ENCODE measurements around the gene RAET1L. TPM values are rescaled to one million over a fixed set of nuclear protein-coding genes. Genes with fewer than 3 reads are reported as not detected.

Gene RAET1L
- total and polyA plus RNA-seq, 7 donors: 0.06 to 0.07 TPM; not detected in 5

DNA sequence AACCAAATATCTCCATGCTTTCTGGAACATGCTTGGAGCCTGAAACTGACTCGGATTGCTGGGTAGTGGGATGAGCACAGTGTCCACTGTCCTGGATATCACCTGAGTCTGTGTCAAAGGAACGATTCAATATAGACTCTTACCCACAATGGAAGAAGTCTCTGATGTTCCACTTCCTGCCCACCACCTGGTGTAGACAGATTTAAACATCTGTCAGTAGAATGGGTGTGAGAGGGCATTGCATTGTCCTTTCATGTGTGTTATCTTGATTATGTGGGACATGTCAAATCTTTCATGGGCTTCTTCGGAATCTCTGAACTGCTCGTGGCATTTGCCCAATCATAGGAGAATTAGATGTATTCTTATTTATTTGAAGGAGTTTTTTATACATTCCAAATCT lies 22.8 kb upstream of the RAET1L start:
- DNase-seq (no peak), ATAC-seq (no peak)
- intact Hi-C loops (cut with DNase I): no loop called here
- Histone ChIP-seq H3K36me3 (ENCODE audit: insufficient read depth in 1 of 2, low read depth in 1 of 2) (no peaks in the 10 kb centered on the region), H3K27ac (no peak overlapping the region), H3K27me3 (ENCODE audit: insufficient read depth in 3 of 3, low read length in 2 of 3) (peaks cover 0 to 12% (median 10%) of the 10 kb centered on the region in 3 donors), H3K4me3 (no peak overlapping the region), H3K4me1 (no peaks in the 10 kb centered on the region), H3K9me3 (no peaks in the 10 kb centered on the region)
- WGBS, 3 donors: 66 to 68% (median 67%) methylated on average over 4 of the region's 4 CpGs
- TF ChIP-seq, protein P1, sequence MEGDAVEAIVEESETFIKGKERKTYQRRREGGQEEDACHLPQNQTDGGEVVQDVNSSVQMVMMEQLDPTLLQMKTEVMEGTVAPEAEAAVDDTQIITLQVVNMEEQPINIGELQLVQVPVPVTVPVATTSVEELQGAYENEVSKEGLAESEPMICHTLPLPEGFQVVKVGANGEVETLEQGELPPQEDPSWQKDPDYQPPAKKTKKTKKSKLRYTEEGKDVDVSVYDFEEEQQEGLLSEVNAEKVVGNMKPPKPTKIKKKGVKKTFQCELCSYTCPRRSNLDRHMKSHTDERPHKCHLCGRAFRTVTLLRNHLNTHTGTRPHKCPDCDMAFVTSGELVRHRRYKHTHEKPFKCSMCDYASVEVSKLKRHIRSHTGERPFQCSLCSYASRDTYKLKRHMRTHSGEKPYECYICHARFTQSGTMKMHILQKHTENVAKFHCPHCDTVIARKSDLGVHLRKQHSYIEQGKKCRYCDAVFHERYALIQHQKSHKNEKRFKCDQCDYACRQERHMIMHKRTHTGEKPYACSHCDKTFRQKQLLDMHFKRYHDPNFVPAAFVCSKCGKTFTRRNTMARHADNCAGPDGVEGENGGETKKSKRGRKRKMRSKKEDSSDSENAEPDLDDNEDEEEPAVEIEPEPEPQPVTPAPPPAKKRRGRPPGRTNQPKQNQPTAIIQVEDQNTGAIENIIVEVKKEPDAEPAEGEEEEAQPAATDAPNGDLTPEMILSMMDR (IDR thresholded peaks at IDR 0.05): no peak

DNA sequence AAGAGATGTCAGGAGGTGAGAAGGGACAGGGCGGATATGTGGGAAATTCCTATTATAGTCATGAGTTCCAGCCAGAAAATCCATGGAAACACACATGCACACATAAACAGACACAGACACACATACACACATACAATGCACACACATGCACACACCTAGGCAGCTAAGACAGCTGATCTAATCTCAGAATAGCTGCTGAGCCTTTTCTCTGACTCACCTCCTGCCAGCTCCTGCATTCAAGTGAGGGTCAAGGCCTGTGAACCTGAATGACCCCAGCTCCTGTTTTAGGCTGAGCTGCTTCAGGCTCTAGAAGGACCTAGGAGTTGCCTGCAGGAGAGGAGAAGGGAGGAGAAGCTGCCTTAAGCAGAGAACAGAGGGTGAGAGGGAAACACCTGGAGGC lies 21.6 kb upstream of the RAET1L start:
- Histone ChIP-seq H3K4me1 (no peaks in the 10 kb centered on the region), H3K27ac (no peak overlapping the region), H3K27me3 (ENCODE audit: insufficient read depth in 3 of 3, low read length in 2 of 3) (peaks cover 0 to under 1% (median 0%) of the 10 kb centered on the region in 3 donors), H3K36me3 (ENCODE audit: insufficient read depth in 1 of 2, low read depth in 1 of 2) (no peaks in the 10 kb centered on the region), H3K9me3 (no peaks in the 10 kb centered on the region), H3K4me3 (no peak overlapping the region)
- ATAC-seq: peak in 1 of 4 donors; percentile 53
- intact Hi-C loops (cut with DNase I): no loop called here
- TF ChIP-seq, protein P1 (IDR thresholded peaks at IDR 0.05): no peak
- no peak for DNase-seq
- 90 to 94% (median 93%) methylated on average over 1 of the region's 1 CpG for WGBS, 3 donors

DNA sequence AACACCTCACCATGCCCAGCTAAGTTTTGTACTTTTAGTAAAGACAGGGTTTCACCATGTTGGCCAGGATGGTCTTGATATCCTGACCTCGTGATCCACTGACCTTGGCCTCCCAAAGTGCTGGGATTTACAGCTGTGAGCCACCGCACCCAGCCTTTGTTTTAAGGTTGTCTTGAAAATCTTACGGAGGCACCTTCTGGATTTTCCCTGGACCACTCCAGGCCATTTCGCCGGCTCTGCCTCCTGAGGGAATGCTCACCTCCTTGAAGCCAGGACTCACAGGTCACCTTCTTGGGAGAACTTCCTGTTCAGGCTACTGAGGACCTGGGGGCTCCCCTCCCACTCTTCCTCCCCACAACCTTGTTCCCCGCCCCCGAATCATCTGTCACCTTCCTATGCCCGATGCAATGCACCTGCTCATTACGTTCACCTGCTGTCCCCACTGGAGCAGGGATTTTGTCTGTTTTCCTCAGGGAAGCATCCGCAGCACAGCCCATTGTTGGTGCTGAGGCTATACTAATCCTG lies 19.4 kb upstream of the RAET1L start:
- DNase-seq: no peak
- Histone ChIP-seq H3K4me1 (no peaks in the 10 kb centered on the region), H3K4me3 (no peak overlapping the region), H3K27me3 (ENCODE audit: insufficient read depth in 3 of 3, low read length in 2 of 3) (peaks cover 0 to 13% (median 3%) of the 10 kb centered on the region in 3 donors), H3K9me3 (no peaks in the 10 kb centered on the region), H3K27ac (no peak overlapping the region), H3K36me3 (ENCODE audit: insufficient read depth in 1 of 2, low read depth in 1 of 2) (no peaks in the 10 kb centered on the region)
- ATAC-seq: no peak
- 88 to 90% (median 89%) methylated on average over 10 of the region's 10 CpGs for WGBS, 3 donors
- intact Hi-C loops (cut with DNase I): no loop called here
- TF ChIP-seq, protein P1 (IDR thresholded peaks at IDR 0.05): no peak

DNA sequence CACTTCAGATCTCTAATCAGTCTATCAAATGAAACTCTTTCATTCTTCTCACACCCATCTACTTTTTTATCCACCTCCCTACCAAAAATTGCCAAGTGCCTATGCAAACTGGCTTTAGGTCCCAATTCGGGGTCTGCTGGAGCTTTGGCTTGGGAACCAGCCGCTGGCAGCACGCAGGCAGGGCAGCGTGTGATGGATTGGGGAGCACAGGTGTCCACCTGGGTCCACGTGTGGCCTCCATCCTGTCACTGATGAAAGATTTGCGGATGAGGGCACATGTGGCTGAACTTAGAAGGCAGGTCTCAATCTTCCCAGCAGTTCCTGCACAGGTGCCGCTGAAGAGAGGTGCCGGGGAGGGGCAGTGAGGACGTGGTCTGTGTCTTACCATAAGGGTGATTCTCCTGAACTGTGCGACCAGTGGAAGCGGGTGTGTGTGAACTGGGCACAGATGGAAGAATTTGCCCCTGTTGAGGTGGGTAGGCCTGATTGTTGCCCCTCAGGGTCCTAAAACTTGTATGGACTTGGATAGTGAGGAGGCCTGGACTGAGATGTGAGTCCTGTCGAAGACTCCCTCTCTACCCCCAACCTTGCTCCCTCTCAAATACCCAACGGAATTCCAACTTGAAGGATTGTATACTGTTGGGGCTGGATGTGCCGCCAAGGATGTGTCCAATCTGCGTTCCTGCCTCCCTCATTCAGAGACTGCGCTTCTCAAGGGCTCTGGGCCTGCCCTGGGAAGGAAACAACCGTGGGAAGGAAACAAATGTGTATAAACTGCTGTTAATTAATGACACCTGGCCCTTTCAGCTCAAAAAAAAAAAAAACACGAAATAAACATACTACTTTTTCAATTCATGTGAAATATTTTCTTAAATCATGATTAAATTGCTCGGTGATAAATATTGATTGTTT lies 18.4 kb upstream of the RAET1L start:
- no peak overlapping the region for H3K4me3 ChIP-seq
- DNase-seq: no peak
- WGBS, 3 donors: 78 to 81% (median 80%) methylated on average over 19 of the region's 19 CpGs

More for the DNA sequence above, 18.4 kb upstream of the RAET1L start:
- intact Hi-C loops (cut with DNase I): no loop called here
- Histone ChIP-seq H3K27ac (no peak overlapping the region), H3K36me3 (ENCODE audit: insufficient read depth in 1 of 2, low read depth in 1 of 2) (no peaks in the 10 kb centered on the region), H3K4me1 (no peaks in the 10 kb centered on the region), H3K27me3 (ENCODE audit: insufficient read depth in 3 of 3, low read length in 2 of 3) (peaks cover 0 to 22% (median 3%) of the 10 kb centered on the region in 3 donors), H3K9me3 (no peaks in the 10 kb centered on the region)
- TF ChIP-seq, protein P1 (IDR thresholded peaks at IDR 0.05): no peak
- ATAC-seq: no peak
